HEK293 (cell line): Measurements from ENCODE around the gene SLC22A14.

Experiments
- CTCF ChIP-seq: fragments of 450-650 bp; formaldehyde crosslinking; IDR thresholded peaks from 2 replicates; pipeline ENCODE4 v1.5.1; 2016; ENCODE audit warnings: missing biosample characterization, missing genetic modification characterization
- ZNF175 ChIP-seq: fragments of 450-650 bp; formaldehyde crosslinking; IDR thresholded peaks from 2 replicates; pipeline ENCODE4 v1.5.1; 2016; ENCODE audit warnings: missing biosample characterization, missing genetic modification characterization

- TF ChIP-seq CTCF (tag by site-specific recombination), result no peak
- no peak for TF ChIP-seq ZNF175
Observed at GRCh38 chr3:38274864-38275649, 7.0 kb upstream of the SLC22A14 start.
